ENCODE results near the gene GABRG3. TPM values are rescaled to one million over a fixed set of nuclear protein-coding genes. Genes with fewer than 3 reads are reported as not detected.

The GABRG3 gene
- total RNA-seq, 1 experiment from 2014 or later: not detected

GRCh38 chr15:27121672-27122071 lies 150.7 kb downstream of the GABRG3 start:
- ATAC-seq (no peak), DNase-seq (ENCODE audit: low read depth, low spot score) (no peak)
- ChIA-PET CTCF (no interaction called here), POLR2A (no interaction called here), RAD21 (ENCODE audit: low non-redundant PET in 1 of 2, low total read pairs in 2 of 2, uncharacterized antibody in 2 of 2, unreplicated experiment in 2 of 2) (no interaction called here)
- Histone ChIP-seq H2AFZ (ENCODE audit: low read depth, low read length, poor library complexity, severe bottlenecking) (no peak overlapping the region), H3K36me3 (ENCODE audit: control insufficient read depth in 1 of 2, insufficient read depth in 2 of 2, low read length in 2 of 2) (no peaks in the 10 kb centered on the region), H3K79me2 (ENCODE audit: insufficient read depth, low read length) (no peaks in the 10 kb centered on the region), H3K9ac (ENCODE audit: low read length) (no peak overlapping the region), H3K9me3 (ENCODE audit: control insufficient read depth in 1 of 2, insufficient read depth in 1 of 2, low read depth in 1 of 2, low read length in 2 of 2) (peaks cover 33 to 47% of the 10 kb centered on the region in 2 experiments; a peak in 2 of 4 replicates), H3K4me1 (ENCODE audit: control insufficient read depth in 1 of 2, insufficient read depth in 2 of 2, low read length in 2 of 2) (no peaks in the 10 kb centered on the region), H3K27me3 (ENCODE audit: insufficient read depth, low read length) (no peaks in the 10 kb centered on the region), H3K27ac (ENCODE audit: low read depth, low read length) (no peak overlapping the region), H3K4me3 (replicated peaks in 1 of 2; ENCODE audit: low read depth in 1 of 2, low read length in 2 of 2) (no peak overlapping the region), H3K4me2 (ENCODE audit: low read length) (no peak overlapping the region), H4K20me1 (ENCODE audit: insufficient read depth) (no peaks in the 10 kb centered on the region), H3K9me2 (ENCODE audit: insufficient read depth) (no peaks in the 10 kb centered on the region)
- intact Hi-C loops (cut with micrococcal nuclease): no loop called here
- no peak for TF ChIP-seq EGR1 (IDR thresholded peaks at IDR 0.05; ENCODE audit: low read depth)
- no peak for TF ChIP-seq ZBTB33 (IDR thresholded peaks at IDR 0.05; ENCODE audit: extremely low read depth, insufficient replicate concordance, low read length)
- TF ChIP-seq ELF1 (IDR thresholded peaks at IDR 0.05; ENCODE audit: borderline replicate concordance, low read depth): no peak
- TF ChIP-seq POLR2A (IDR thresholded peaks at IDR 0.05; ENCODE audit: borderline replicate concordance, extremely low read depth, insufficient read depth, insufficient read length): no peak
- TF ChIP-seq, protein P1, sequence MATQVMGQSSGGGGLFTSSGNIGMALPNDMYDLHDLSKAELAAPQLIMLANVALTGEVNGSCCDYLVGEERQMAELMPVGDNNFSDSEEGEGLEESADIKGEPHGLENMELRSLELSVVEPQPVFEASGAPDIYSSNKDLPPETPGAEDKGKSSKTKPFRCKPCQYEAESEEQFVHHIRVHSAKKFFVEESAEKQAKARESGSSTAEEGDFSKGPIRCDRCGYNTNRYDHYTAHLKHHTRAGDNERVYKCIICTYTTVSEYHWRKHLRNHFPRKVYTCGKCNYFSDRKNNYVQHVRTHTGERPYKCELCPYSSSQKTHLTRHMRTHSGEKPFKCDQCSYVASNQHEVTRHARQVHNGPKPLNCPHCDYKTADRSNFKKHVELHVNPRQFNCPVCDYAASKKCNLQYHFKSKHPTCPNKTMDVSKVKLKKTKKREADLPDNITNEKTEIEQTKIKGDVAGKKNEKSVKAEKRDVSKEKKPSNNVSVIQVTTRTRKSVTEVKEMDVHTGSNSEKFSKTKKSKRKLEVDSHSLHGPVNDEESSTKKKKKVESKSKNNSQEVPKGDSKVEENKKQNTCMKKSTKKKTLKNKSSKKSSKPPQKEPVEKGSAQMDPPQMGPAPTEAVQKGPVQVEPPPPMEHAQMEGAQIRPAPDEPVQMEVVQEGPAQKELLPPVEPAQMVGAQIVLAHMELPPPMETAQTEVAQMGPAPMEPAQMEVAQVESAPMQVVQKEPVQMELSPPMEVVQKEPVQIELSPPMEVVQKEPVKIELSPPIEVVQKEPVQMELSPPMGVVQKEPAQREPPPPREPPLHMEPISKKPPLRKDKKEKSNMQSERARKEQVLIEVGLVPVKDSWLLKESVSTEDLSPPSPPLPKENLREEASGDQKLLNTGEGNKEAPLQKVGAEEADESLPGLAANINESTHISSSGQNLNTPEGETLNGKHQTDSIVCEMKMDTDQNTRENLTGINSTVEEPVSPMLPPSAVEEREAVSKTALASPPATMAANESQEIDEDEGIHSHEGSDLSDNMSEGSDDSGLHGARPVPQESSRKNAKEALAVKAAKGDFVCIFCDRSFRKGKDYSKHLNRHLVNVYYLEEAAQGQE (IDR thresholded peaks at IDR 0.05; ENCODE audit: low read depth): no peak
- TF ChIP-seq EZH2phosphoT487 (IDR thresholded peaks at IDR 0.05; ENCODE audit: borderline replicate concordance): no peak
- TF ChIP-seq EZH2 (IDR thresholded peaks at IDR 0.05): no peak
- TF ChIP-seq CBX3 (IDR thresholded peaks at IDR 0.05; ENCODE audit: low read depth): no peak
- TF ChIP-seq CEBPB (IDR thresholded peaks at IDR 0.05; ENCODE audit: low read depth): no peak
- TF ChIP-seq ZNF274 (IDR thresholded peaks at IDR 0.05; ENCODE audit: low read depth, low read length): no peak
- TF ChIP-seq, protein P2, sequence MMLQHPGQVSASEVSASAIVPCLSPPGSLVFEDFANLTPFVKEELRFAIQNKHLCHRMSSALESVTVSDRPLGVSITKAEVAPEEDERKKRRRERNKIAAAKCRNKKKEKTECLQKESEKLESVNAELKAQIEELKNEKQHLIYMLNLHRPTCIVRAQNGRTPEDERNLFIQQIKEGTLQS (IDR thresholded peaks at IDR 0.05): no peak
- TF ChIP-seq SRF (IDR thresholded peaks at IDR 0.05; ENCODE audit: low read depth): no peak
- no peak for TF ChIP-seq SP1 (IDR thresholded peaks at IDR 0.05; ENCODE audit: low read depth)
- no peak for TF ChIP-seq MAX (IDR thresholded peaks at IDR 0.05)
- TF ChIP-seq YY1 (IDR thresholded peaks at IDR 0.05; ENCODE audit: extremely low read depth, insufficient replicate concordance, low read depth, low read length): no peak
- no peak for TF ChIP-seq RAD21 (IDR thresholded peaks at IDR 0.05; ENCODE audit: low read depth)
- TF ChIP-seq FOSL1 (IDR thresholded peaks at IDR 0.05; ENCODE audit: low read depth): no peak
- no peak for TF ChIP-seq POLR2AphosphoS5 (IDR thresholded peaks at IDR 0.05; ENCODE audit: low read depth, low read length)
- TF ChIP-seq ZFX (IDR thresholded peaks at IDR 0.05): no peak
- no peak for TF ChIP-seq CTCF (IDR thresholded peaks at IDR 0.05 in 2 of 3, conservative IDR thresholded peaks at IDR 0.05 in 1 of 3; ENCODE audit: borderline replicate concordance in 1 of 3, insufficient read depth in 1 of 3, low read depth in 2 of 3, low read length in 2 of 3)
- BruUV-seq (replicated peaks): no TSS peak

All from HCT116 (cell line).